Body of pancreas (tissue), 4 donors: Measurements from ENCODE around the gene TRMT6.

Source experiments
- POLR2A ChIP-seq, 3 donors: fragments of 450-650 bp; IDR thresholded peaks; one replicate each; pipeline ENCODE4 v1.6.1; 2016; ENCODE audit warnings: antibody characterized with exemption in 3 of 3, mild to moderate bottlenecking in 2 of 3
- TF ChIP-seq, protein P1 (sequence below), 7 experiments: fragments of 450-650 bp in 4 of 7; fragments of 200-600 bp in 3 of 7; sonication (generic) in 3 of 7; IDR thresholded peaks; one replicate each; pipeline ENCODE4 v1.5.1; 2016 to 2019; ENCODE audit warnings: antibody characterized with exemption in 7 of 7

DNA sequence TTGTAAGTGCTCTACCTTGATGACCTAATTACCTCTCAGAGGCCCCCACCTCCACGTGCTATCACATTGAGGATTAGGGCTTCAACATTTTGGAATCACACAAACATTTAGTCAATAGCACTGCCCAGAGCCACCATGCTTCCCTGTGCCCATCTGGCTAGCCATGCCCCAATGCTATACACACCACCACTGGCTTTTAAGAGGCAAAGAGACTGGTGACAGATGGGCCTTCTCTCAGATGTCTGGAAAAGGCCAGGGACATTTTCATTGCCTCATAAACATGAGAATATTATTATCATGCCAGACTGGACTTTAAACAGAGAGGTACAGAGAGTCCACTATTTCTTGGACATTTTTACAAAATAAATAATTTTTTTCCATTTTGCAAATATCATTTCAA lies 29.8 kb downstream of the TRMT6 start:
- TF ChIP-seq, protein P1, sequence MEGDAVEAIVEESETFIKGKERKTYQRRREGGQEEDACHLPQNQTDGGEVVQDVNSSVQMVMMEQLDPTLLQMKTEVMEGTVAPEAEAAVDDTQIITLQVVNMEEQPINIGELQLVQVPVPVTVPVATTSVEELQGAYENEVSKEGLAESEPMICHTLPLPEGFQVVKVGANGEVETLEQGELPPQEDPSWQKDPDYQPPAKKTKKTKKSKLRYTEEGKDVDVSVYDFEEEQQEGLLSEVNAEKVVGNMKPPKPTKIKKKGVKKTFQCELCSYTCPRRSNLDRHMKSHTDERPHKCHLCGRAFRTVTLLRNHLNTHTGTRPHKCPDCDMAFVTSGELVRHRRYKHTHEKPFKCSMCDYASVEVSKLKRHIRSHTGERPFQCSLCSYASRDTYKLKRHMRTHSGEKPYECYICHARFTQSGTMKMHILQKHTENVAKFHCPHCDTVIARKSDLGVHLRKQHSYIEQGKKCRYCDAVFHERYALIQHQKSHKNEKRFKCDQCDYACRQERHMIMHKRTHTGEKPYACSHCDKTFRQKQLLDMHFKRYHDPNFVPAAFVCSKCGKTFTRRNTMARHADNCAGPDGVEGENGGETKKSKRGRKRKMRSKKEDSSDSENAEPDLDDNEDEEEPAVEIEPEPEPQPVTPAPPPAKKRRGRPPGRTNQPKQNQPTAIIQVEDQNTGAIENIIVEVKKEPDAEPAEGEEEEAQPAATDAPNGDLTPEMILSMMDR (IDR thresholded peaks at IDR 0.05) = no peak
- TF ChIP-seq POLR2A (IDR thresholded peaks at IDR 0.05) = no peak
